ENCODE data around the gene PITHD1.

GRCh38 chr1:23751815-23752200 lies 26.4 kb upstream of the PITHD1 start:
- TF ChIP-seq CTCF (IDR thresholded peaks at IDR 0.05) = no peak
- TF ChIP-seq POLR2A (IDR thresholded peaks at IDR 0.05) = no peak

All from stomach (tissue), 4 donors.